HG03571 (cell line): ENCODE data around the gene NDUFV1.
"Not testable (repeated sequence)": the region's sequence is repeated elsewhere in the genome, so short reads cannot be mapped to it uniquely, and the experiment has no call there.

Experiments used
- ATAC-seq: cut with Tn5 transposase; IDR thresholded peaks from one replicate; pipeline ENCODE4 v1.9.1; 2021; ENCODE audit not compliant: unreplicated experiment

Gene NDUFV1

DNA sequence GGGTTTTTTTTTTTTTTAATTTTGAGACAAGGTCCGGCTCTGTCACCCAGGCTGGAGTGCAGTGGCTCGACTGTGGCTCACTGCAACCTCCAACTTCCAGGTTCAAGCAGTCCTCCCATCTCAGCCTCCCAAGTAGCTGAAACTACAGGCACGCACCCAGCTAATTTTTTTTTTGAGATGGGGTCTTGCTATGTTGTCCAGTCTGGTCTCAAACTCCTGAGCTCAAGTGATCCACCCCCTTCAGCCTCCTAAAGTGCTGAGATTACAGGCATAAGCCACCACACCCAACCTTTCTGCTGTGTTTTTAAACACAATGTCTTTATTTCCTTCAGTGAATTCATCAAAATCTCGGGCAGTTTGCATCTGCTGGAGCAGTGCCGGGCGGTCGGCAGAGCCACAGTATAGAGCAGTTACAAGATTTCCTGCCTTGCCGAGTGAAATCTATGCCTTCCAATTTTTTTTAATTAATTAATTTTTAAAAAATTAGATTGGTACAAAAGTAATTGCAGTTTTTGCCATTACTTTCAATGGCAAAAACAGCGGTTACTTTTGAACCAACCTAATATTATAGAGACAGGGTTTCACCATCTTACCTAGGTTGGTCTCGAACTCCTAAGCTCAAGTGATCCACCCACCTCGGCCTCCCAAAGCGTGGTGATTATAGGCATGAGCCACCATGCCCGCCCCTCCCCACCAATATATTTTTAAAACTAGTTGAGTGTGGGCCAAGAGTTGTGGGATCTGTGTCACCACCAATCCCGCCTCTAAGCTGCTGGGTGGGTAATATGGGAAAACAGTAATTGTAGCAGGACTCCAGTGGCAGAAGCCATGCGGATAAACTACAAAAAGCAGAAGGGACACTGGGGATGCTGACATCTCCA is 46.5 kb downstream of the NDUFV1 start:
- ATAC-seq, result no peak

DNA sequence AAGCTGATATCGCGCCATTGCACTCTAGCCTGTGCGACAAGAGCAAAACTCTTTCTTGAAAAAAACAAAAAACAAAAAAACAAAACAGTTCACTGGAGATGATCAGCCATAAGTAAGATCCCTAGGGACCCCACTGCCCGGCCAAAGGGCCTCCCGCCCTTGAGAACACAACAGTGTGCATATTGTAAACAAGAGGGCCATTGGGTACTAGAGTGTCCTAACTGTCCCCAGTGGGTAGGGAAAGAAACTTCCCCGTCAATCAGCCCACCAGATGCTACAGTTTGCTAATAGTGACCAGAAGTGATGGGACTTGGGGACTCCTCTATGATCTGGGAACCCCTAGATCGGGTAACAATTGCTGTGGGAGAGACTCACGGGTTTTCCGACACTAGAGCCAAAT is 47.5 kb downstream of the NDUFV1 start:
- ATAC-seq, result no peak

DNA sequence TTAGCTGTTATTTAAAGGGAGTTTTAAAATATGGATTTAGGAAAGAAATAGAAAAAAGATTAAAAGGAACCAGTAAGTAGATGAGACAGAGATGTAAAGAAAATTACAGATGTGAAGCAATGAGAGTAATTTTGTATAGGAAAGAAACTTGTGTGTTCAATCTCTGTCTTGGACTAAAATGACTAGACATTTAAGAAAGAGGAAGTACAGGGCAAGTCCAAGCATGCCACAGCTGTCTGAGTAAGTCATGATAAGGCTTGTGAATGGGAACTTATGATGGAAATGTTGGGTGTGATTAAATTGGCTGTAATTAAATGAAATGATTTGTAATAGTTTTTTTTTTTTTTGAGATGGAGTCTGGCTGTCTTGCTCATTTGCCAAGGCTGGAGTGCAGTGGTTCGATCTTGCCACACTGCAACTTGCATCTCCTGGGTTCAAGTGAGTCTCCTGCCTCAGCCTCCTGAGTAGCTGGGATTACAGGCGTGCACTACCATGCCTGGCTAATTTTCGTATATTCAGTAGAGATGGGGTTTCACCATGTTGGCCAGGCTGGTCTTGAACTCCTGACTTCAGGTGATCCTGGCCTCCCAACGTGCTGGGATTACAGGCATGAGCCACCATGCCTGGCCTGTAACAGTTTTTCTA is 49.7 kb downstream of the NDUFV1 start:
- no peak for ATAC-seq

DNA sequence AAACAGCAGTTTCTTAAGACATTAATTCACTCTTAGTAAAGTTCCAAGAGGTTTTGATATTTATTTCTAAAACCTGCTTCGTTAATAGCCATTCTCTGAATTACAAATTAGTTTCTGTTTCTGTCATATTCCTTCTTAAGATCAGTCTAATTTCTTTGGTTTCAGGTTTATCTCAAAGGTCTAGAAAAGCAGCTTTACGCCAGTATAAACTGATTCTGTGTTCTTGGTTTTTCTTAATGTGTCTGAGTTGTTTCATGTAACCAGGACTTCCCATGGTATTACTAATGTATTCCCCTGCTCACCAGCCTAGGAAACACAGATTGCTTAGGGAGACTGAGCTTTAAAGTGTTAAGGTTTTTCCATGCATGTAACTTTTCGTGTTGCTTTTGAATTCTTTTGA is 50.6 kb downstream of the NDUFV1 start:
- ATAC-seq, result no peak

DNA sequence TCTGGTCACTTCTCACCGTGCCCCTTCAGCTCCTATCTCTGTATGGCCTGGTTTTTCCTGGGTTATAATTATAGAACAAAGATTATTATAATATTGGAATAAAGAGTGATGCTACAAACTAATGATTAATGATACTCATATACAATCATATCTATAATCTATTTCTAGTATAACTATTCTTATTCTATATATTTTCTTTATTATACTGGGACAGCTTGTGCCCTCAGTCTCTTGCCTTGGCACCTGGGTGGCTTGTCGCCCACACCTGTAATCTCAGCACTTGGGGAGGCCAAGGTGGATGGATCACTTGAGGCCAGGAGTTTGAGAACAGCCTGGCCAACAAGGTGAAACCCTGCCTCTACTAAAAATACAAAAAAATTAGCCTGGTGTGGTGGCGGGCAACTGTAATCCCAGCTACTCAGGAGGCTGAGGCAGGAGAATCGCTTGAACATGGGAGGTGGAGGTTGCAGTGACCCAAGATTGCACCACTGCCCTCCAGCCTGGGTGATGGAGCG is 53.0 kb downstream of the NDUFV1 start:
- not testable (repeated sequence) for ATAC-seq

DNA sequence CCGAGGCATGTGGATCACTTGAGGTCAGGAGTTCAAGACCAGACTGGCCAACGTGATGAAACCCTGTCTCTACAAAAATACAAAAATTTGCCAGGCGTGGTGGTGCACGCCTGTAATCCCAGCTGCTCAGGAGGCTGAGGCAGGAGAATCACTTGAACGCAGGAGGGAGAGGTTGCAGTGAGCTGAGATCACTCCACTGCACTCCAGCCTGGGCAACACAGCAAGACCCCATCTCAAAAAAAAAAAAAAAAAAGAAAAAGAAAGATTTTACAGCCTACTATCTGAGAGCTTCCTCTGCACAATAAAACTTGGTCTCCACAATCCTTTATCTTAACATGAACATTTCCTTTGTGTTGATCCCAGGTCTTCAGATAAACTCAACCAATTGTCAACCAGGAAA is 54.0 kb downstream of the NDUFV1 start:
- ATAC-seq, result not testable (repeated sequence)
